22Rv1 (cell line): ENCODE measurements around the gene PAMR1.

Experiments
- CTCF ChIP-seq: fragments of 450-650 bp; IDR thresholded peaks from 2 replicates; pipeline ENCODE4 v1.5.1; 2017; ENCODE audit warnings: mild to moderate bottlenecking
- ZFX ChIP-seq: fragments of 450-650 bp; IDR thresholded peaks from 2 replicates; pipeline ENCODE4 v1.6.1; 2017; ENCODE audit warnings: antibody characterized with exemption, borderline replicate concordance

GRCh38 chr11:35484435-35484834 lies 41.0 kb downstream of the PAMR1 start:
- no peak for TF ChIP-seq CTCF
- no peak for TF ChIP-seq ZFX
